Activated CD4-positive, alpha-beta T cell treated with anti-CD3 and anti-CD28 coated beads for 24 hours (primary cell): ENCODE results near the gene PRSS50.
A peak's percentile ranks its signal among the peaks of the same experiment; 100 is the strongest.
"Not testable (repeated sequence)": the region's sequence is repeated elsewhere in the genome, so short reads cannot be mapped to it uniquely, and the experiment has no call there.

Source experiments
- DNase-seq, 2 donors: peaks; one replicate each; pipeline ENCODE4 v3.0.0-alpha.2; 2020; ENCODE audit warnings: low read depth in 2 of 2

The PRSS50 gene

GRCh38 chr3:46708401-46709156 lies 9.1 kb downstream of the PRSS50 start:
- no peak for DNase-seq

- DNase-seq = no peak
Observed at GRCh38 chr3:46707601-46708011, 10.1 kb downstream of the PRSS50 start.

- DNase-seq = no peak
Observed at GRCh38 chr3:46706771-46707582, 10.7 kb downstream of the PRSS50 start.

GRCh38 chr3:46705751-46706552 lies 11.7 kb downstream of the PRSS50 start:
- no peak for DNase-seq

GRCh38 chr3:46705022-46705530 lies 12.6 kb downstream of the PRSS50 start:
- DNase-seq = peak in 1 of 2 donors; percentile 59

- not testable (repeated sequence) for DNase-seq
Observed at GRCh38 chr3:46704346-46704745, 13.3 kb downstream of the PRSS50 start.

- DNase-seq = no peak
Observed at GRCh38 chr3:46703013-46703520, 14.6 kb downstream of the PRSS50 start.

GRCh38 chr3:46702246-46703012 lies 15.2 kb downstream of the PRSS50 start:
- DNase-seq = no peak

GRCh38 chr3:46701181-46701939 lies 16.3 kb downstream of the PRSS50 start, which contains the start of gene TMIE:
Gene TMIE (plus strand): TSS chr3:46701392. CDS start chr3:46701488, 96 bp downstream.
- DNase-seq = no peak

GRCh38 chr3:46700772-46701171 lies 16.9 kb downstream of the PRSS50 start:
- no peak for DNase-seq

- DNase-seq = no peak
Observed at GRCh38 chr3:46699676-46700523, 17.8 kb downstream of the PRSS50 start.

GRCh38 chr3:46695962-46696894 lies 21.4 kb downstream of the PRSS50 start:
- no peak for DNase-seq

- DNase-seq = no peak
Observed at GRCh38 chr3:46695177-46695961, 22.3 kb downstream of the PRSS50 start.

- DNase-seq = no peak
Observed at GRCh38 chr3:46694520-46694919, 23.1 kb downstream of the PRSS50 start.

- DNase-seq = no peak
Observed at GRCh38 chr3:46693892-46694226, 23.8 kb downstream of the PRSS50 start.

- DNase-seq = peak; percentile 39 to 45
Observed at GRCh38 chr3:46693038-46693891, 24.4 kb downstream of the PRSS50 start, which contains the start of gene ALS2CL. Gene ALS2CL (minus strand): TSS chr3:46693679. CDS start chr3:46689440, 4,239 bp downstream.
